HFF-Myc (cell line): ENCODE data around the gene RIBC1.
"Not testable (repeated sequence)": the region's sequence is repeated elsewhere in the genome, so short reads cannot be mapped to it uniquely, and the experiment has no call there.

Experiments
- DNase-seq: peaks from one replicate; pipeline ENCODE4 v3.0.0-alpha.2; 2011; ENCODE audit warnings: low read depth; ENCODE audit errors: extremely low read depth
- H3K4me3 ChIP-seq: replicated peaks from 2 replicates; pipeline ENCODE4 v1.5.1; 2011; ENCODE audit warnings: low read depth, mild to moderate bottlenecking, control low read depth, low read length
- TF ChIP-seq, protein P1 (sequence below): IDR thresholded peaks from 2 replicates; pipeline ENCODE4 v1.5.1; 2012; ENCODE audit warnings: mild to moderate bottlenecking, low read depth, low read length, control low read depth; ENCODE audit errors: missing control alignments

Gene RIBC1

GRCh38 chrX:53379747-53380146 lies 42.9 kb upstream of the RIBC1 start:
- TF ChIP-seq, protein P1, sequence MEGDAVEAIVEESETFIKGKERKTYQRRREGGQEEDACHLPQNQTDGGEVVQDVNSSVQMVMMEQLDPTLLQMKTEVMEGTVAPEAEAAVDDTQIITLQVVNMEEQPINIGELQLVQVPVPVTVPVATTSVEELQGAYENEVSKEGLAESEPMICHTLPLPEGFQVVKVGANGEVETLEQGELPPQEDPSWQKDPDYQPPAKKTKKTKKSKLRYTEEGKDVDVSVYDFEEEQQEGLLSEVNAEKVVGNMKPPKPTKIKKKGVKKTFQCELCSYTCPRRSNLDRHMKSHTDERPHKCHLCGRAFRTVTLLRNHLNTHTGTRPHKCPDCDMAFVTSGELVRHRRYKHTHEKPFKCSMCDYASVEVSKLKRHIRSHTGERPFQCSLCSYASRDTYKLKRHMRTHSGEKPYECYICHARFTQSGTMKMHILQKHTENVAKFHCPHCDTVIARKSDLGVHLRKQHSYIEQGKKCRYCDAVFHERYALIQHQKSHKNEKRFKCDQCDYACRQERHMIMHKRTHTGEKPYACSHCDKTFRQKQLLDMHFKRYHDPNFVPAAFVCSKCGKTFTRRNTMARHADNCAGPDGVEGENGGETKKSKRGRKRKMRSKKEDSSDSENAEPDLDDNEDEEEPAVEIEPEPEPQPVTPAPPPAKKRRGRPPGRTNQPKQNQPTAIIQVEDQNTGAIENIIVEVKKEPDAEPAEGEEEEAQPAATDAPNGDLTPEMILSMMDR = no peak
- DNase-seq = no peak
- no peak overlapping the region for H3K4me3 ChIP-seq

- no peak for DNase-seq
- TF ChIP-seq, protein P1 = no peak
- no peak overlapping the region for H3K4me3 ChIP-seq
Observed at GRCh38 chrX:53383376-53384076, 39.1 kb upstream of the RIBC1 start.

DNA sequence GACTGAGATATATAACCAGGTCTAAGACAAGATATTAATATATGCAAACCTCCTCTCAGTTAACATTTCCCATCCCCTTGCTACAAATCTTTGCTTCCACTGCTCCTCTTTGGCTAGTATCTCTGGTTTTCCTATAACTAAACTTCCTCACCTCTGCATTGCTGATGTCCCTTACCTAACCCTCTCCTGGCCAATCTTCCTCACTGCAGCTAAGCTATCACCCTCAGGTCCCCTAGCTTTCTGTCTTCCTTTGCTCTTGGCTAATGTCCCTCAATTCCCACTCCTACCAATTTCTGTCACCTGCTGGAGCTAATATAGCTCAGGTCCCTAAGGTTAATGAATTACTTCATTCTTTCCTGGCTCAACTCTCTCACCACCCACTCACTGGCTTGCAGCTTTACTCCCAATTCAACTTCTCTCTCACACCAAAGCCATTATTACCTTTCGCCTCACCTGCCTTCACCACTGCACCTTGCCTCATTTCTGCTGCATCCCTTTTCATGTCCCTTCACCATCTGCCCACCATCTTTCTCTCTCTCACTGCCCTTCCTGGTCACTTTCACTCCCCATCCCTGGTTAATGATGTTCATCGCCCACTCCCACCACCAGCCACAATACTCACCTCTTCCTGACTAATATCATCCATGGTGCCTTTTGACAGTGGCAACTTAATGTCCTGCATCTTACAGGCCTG lies 26.9 kb upstream of the RIBC1 start:
- no peak overlapping the region for H3K4me3 ChIP-seq
- no peak for DNase-seq
- TF ChIP-seq, protein P1 = no peak

DNA sequence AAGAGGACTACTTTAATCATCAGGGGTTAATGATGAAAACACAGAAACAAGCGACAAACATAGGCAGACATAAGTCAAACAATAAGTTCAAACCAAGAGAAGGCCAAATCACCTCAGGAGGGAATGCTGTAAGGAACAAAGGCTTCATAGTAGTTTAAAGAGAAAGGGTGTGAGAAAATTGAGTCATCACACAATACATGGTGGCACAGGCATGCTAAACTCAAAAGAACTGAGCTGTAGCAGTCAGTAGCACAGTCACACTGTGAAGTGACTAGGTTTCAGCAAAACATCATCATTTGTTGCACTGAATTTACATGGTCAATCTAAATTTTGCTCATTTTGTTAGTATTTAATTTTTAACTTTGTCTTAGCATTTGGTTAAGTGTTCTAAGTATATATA lies 24.5 kb upstream of the RIBC1 start:
- no peak for DNase-seq
- TF ChIP-seq, protein P1 = no peak
- H3K4me3 ChIP-seq = no peak overlapping the region

- TF ChIP-seq, protein P1 = no peak
- DNase-seq = no peak
- no peak overlapping the region for H3K4me3 ChIP-seq
Observed at GRCh38 chrX:53403535-53403934, 19.1 kb upstream of the RIBC1 start.

DNA sequence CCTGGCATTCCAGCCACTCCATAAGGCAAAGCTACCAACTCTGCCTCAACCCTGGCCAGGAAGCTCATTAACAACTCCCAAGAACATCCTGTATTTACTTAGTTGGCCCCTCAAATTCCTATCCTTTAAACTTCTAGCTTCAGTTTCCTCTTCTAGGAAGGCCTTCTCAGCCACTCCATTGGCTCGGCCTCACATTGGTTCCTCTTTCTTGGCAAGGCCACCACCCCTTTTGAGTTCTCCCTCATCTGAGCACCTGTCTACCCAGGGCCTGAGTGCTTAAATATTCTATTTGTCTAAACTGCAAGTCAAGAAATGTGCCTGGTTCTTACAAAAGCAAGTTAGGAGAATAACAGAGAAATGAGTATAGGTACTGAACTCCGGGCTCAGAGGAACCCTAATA lies 10.2 kb upstream of the RIBC1 start:
- no peak overlapping the region for H3K4me3 ChIP-seq
- TF ChIP-seq, protein P1 = no peak
- DNase-seq = no peak

DNA sequence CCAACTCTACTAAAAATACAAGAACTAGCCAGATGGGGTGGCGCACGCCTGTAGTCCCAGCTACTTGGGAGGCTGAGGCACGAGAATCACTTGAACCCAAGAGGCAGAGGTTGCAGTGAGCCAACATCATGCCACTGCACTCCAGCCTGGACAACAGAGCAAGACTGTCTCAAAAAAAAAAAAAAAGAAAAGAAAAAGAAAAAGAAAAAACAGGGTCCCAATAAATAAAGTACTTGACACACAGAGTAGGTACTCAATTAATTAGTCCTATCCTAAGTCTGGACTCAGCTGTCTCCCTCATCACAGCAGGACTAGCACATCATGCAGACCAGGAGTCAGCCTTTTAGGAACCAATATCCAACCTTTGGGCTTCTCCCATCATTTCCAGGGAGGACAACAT lies 2.3 kb upstream of the RIBC1 start:
- peak overlapping the region; percentile 51; the same call in 1 of the 2 replicates for H3K4me3 ChIP-seq
- not testable (repeated sequence) for DNase-seq
